ELR (cell line): ENCODE results near the gene APCDD1.

Experiments used
- DNase-seq: peaks from one replicate; pipeline ENCODE4 v3.0.0-alpha.2; 2015; ENCODE audit warnings: low read depth

Gene APCDD1

GRCh38 chr18:10432781-10433180, 21.7 kb upstream of the APCDD1 start:
- DNase-seq: no peak

GRCh38 chr18:10436160-10436559, 18.3 kb upstream of the APCDD1 start:
- no peak for DNase-seq

GRCh38 chr18:10437837-10438236, 16.6 kb upstream of the APCDD1 start:
- DNase-seq: peak; percentile 8

GRCh38 chr18:10439898-10440297, 14.5 kb upstream of the APCDD1 start:
- no peak for DNase-seq

GRCh38 chr18:10440884-10441283, 13.6 kb upstream of the APCDD1 start:
- no peak for DNase-seq

GRCh38 chr18:10441472-10441871, 13.0 kb upstream of the APCDD1 start:
- DNase-seq: no peak

- DNase-seq: no peak
Measured at GRCh38 chr18:10442551-10442971, 11.9 kb upstream of the APCDD1 start.

GRCh38 chr18:10443001-10443400, 11.4 kb upstream of the APCDD1 start:
- no peak for DNase-seq

- no peak for DNase-seq
Measured at GRCh38 chr18:10444314-10445006, 10.0 kb upstream of the APCDD1 start.

- no peak for DNase-seq
Measured at GRCh38 chr18:10449396-10449795, 5.0 kb upstream of the APCDD1 start.

- DNase-seq: no peak
Measured at GRCh38 chr18:10450986-10451385, 3.4 kb upstream of the APCDD1 start.

GRCh38 chr18:10453261-10453805, 1.1 kb upstream of the APCDD1 start:
- DNase-seq: no peak

GRCh38 chr18:10454681-10455557, 484 bp downstream of the APCDD1 start:
- DNase-seq: no peak

- DNase-seq: no peak
Measured at GRCh38 chr18:10455726-10456453, 1.5 kb downstream of the APCDD1 start.

GRCh38 chr18:10456718-10457117, 2.3 kb downstream of the APCDD1 start:
- DNase-seq: no peak

GRCh38 chr18:10457128-10457527, 2.7 kb downstream of the APCDD1 start:
- DNase-seq: no peak

- no peak for DNase-seq
Measured at GRCh38 chr18:10457767-10458166, 3.3 kb downstream of the APCDD1 start.

GRCh38 chr18:10458691-10459090, 4.3 kb downstream of the APCDD1 start:
- DNase-seq: no peak

- DNase-seq: no peak
Measured at GRCh38 chr18:10459587-10459986, 5.2 kb downstream of the APCDD1 start.

- no peak for DNase-seq
Measured at GRCh38 chr18:10460414-10461018, 6.1 kb downstream of the APCDD1 start.

- DNase-seq: no peak
Measured at GRCh38 chr18:10461989-10462388, 7.6 kb downstream of the APCDD1 start.

GRCh38 chr18:10462597-10462996, 8.2 kb downstream of the APCDD1 start:
- no peak for DNase-seq
